Panc1 (cell line): ENCODE data around the gene C2CD3. TPM values are rescaled to one million over a fixed set of nuclear protein-coding genes. Genes with fewer than 3 reads are reported as not detected.

Source experiments
- ATAC-seq: fragments of 200-7000 bp; cut with Tn5 transposase; 2 replicates; pipeline ENCODE4 v1.9.1; 2020; ENCODE audit warnings: mild to moderate bottlenecking, moderate library complexity
- BruUV-seq: library from RNA; stranded (reverse); fragments of 400-500 nt; replicated peaks from 2 replicates; lab custom pipeline; 2021; lab: Mats Ljungman, UMichigan
- CTCF ChIA-PET: fragments of 300-600 bp; sonication (Branson Sonifier 250); formaldehyde crosslinking; loops from one replicate; lab custom pipeline; 2022; ENCODE audit warnings: antibody characterized with exemption; lab: Charles Lee
- POLR2A ChIA-PET: fragments of 300-600 bp; sonication (Branson Sonifier 250); formaldehyde crosslinking; loops from one replicate; lab custom pipeline; 2022; ENCODE audit warnings: antibody characterized with exemption; lab: Charles Lee
- DNase-seq: peaks from one replicate; pipeline ENCODE4 v3.0.0-alpha.2; 2010; ENCODE audit warnings: low read depth, low spot score
- H3K27ac ChIP-seq: 2 replicates; pipeline ENCODE4 v1.5.1; 2011; ENCODE audit warnings: mild to moderate bottlenecking, low read length, inconsistent platforms
- H3K27me3 ChIP-seq: fragments of 200-500 bp; sonication (Bioruptor generic); 2 replicates; pipeline ENCODE4 v1.6.0; 2014; ENCODE audit warnings: low read length, inconsistent platforms; ENCODE audit not compliant: control insufficient read depth, insufficient read depth
- H3K36me3 ChIP-seq: fragments of 200-500 bp; sonication (Bioruptor generic); 2 replicates; pipeline ENCODE4 v1.5.1; 2014; ENCODE audit warnings: inconsistent platforms, mild to moderate bottlenecking, low read length, moderate library complexity; ENCODE audit not compliant: control insufficient read depth, insufficient read depth
- H3K4me1 ChIP-seq: 2 replicates; pipeline ENCODE4 v1.5.1; 2011; ENCODE audit warnings: inconsistent platforms, mild to moderate bottlenecking, low read length, moderate library complexity; ENCODE audit not compliant: control insufficient read depth, insufficient read depth
- H3K4me3 ChIP-seq, 2 experiments: 2 replicates each; pipeline ENCODE4 v1.5.1; 2011 to 2012; ENCODE audit warnings: low read depth in 2 of 2, low read length in 2 of 2, mild to moderate bottlenecking in 2 of 2, inconsistent platforms in 1 of 2, moderate library complexity in 1 of 2
- H3K9me3 ChIP-seq: fragments of 200-500 bp; sonication (Bioruptor generic); 2 replicates; pipeline ENCODE4 v1.5.1; 2014; ENCODE audit warnings: low read depth, mild to moderate bottlenecking, inconsistent platforms, low read length, moderate library complexity; ENCODE audit not compliant: control insufficient read depth, insufficient read depth
- POLR2AphosphoS5 ChIP-seq: IDR thresholded peaks from 2 replicates; pipeline ENCODE4 v1.6.1; 2012; ENCODE audit warnings: mild to moderate bottlenecking, low read depth, low read length, moderate library complexity
- SIN3A ChIP-seq: IDR thresholded peaks from 2 replicates; pipeline ENCODE4 v1.6.1; 2012; ENCODE audit warnings: low read depth, mild to moderate bottlenecking, low read length, moderate library complexity, borderline replicate concordance; ENCODE audit not compliant: insufficient read depth
- TCF7L2 ChIP-seq: IDR thresholded peaks from 2 replicates; pipeline ENCODE4 v1.6.1; 2011; ENCODE audit warnings: mild to moderate bottlenecking, low read depth, low read length, inconsistent platforms
- in situ Hi-C: cut with HindIII; loops from 2 replicates; pipeline ENCODE4 v1.10.0; 2016; ENCODE audit warnings: low sequenced_read_pairs, low pct_unique_long_range_greater_than_20kb
- intact Hi-C: fragments of 100-400 bp; cut with micrococcal nuclease; formaldehyde crosslinking; loops from one replicate; pipeline ENCODE4 v1.10.0; 2022; ENCODE audit not compliant: unreplicated experiment
- total RNA-seq: library from RNA; stranded (reverse); gene quantifications from one replicate; pipeline ENCODE4 v1.2.1, GENCODE V29; 2021; ENCODE audit not compliant: unreplicated experiment
- TF ChIP-seq, protein P1 (sequence below): fragments of 450-650 bp; IDR thresholded peaks from 2 replicates; pipeline ENCODE4 v1.5.1; 2017; ENCODE audit warnings: mild to moderate bottlenecking
- TF ChIP-seq, protein P2 (sequence below), 2 experiments: IDR thresholded peaks; 2 replicates each; pipeline ENCODE4 v1.6.1; 2011 to 2012; ENCODE audit warnings: low read depth in 2 of 2, control low read depth in 1 of 2, low read length in 1 of 2, mild to moderate bottlenecking in 1 of 2, moderate library complexity in 1 of 2; ENCODE audit not compliant: insufficient read depth in 1 of 2

Gene C2CD3
- total RNA-seq, 1 experiment from 2014 or later: 51.8 TPM

DNA sequence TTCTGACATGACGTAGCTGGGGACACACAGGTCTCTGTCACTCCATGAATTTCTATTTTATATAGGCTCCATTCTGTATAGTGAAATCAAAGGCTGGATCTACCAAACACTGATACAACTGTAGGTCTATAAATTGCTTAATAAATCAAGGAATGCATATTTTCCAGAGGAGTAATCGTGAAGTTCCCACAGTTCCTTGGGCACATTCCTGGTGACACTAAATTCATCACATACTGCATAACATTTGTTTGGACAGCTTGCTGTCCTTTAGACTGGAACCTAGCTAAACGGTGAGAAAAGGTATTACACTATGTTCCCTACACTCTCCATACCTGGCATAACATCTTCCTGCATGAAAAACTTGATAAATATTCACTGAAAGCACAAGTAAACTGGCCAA lies 120.3 kb downstream of the C2CD3 start:
- BruUV-seq: no TSS peak
- intact Hi-C loops (no loop called here), in situ Hi-C loops (no loop called here)
- no peaks in the 10 kb centered on the region for H3K36me3 ChIP-seq
- DNase-seq (no peak), ATAC-seq (no peak)
- TF ChIP-seq, protein P1, sequence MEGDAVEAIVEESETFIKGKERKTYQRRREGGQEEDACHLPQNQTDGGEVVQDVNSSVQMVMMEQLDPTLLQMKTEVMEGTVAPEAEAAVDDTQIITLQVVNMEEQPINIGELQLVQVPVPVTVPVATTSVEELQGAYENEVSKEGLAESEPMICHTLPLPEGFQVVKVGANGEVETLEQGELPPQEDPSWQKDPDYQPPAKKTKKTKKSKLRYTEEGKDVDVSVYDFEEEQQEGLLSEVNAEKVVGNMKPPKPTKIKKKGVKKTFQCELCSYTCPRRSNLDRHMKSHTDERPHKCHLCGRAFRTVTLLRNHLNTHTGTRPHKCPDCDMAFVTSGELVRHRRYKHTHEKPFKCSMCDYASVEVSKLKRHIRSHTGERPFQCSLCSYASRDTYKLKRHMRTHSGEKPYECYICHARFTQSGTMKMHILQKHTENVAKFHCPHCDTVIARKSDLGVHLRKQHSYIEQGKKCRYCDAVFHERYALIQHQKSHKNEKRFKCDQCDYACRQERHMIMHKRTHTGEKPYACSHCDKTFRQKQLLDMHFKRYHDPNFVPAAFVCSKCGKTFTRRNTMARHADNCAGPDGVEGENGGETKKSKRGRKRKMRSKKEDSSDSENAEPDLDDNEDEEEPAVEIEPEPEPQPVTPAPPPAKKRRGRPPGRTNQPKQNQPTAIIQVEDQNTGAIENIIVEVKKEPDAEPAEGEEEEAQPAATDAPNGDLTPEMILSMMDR: no peak
- TF ChIP-seq, protein P2, sequence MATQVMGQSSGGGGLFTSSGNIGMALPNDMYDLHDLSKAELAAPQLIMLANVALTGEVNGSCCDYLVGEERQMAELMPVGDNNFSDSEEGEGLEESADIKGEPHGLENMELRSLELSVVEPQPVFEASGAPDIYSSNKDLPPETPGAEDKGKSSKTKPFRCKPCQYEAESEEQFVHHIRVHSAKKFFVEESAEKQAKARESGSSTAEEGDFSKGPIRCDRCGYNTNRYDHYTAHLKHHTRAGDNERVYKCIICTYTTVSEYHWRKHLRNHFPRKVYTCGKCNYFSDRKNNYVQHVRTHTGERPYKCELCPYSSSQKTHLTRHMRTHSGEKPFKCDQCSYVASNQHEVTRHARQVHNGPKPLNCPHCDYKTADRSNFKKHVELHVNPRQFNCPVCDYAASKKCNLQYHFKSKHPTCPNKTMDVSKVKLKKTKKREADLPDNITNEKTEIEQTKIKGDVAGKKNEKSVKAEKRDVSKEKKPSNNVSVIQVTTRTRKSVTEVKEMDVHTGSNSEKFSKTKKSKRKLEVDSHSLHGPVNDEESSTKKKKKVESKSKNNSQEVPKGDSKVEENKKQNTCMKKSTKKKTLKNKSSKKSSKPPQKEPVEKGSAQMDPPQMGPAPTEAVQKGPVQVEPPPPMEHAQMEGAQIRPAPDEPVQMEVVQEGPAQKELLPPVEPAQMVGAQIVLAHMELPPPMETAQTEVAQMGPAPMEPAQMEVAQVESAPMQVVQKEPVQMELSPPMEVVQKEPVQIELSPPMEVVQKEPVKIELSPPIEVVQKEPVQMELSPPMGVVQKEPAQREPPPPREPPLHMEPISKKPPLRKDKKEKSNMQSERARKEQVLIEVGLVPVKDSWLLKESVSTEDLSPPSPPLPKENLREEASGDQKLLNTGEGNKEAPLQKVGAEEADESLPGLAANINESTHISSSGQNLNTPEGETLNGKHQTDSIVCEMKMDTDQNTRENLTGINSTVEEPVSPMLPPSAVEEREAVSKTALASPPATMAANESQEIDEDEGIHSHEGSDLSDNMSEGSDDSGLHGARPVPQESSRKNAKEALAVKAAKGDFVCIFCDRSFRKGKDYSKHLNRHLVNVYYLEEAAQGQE (IDR thresholded peaks at IDR 0.05; ENCODE audit: insufficient read depth in 1 of 2, low read depth in 2 of 2, low read length in 1 of 2): no peak
- POLR2A ChIA-PET: no interaction called here
- H3K9me3 ChIP-seq: no peaks in the 10 kb centered on the region
- no peaks in the 10 kb centered on the region for H3K4me1 ChIP-seq
- no peaks in the 10 kb centered on the region for H3K27me3 ChIP-seq
- no peak overlapping the region for H3K27ac ChIP-seq
- CTCF ChIA-PET: no interaction called here
- H3K4me3 ChIP-seq: no peak overlapping the region

DNA sequence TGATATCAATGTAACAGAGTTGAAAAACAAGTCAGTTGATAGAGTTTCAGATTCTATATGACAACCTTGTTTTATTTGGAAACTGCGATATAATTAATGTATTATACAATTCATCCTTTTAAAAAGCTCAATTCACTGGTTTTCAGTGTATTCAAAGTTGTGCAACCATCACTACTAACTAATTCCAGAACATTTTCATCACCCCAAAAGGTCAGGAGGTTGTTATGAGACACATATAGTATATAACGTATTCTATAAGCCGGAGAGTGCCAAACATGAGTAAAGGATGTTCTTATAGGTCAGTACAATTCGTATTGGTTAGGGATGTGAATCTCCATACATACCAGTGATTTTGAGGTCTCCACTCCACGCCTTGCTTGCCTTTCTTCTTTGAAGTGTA lies 121.8 kb downstream of the C2CD3 start:
- DNase-seq (no peak), ATAC-seq (no peak)
- Histone ChIP-seq H3K4me1 (no peaks in the 10 kb centered on the region), H3K27me3 (no peaks in the 10 kb centered on the region), H3K9me3 (no peaks in the 10 kb centered on the region), H3K4me3 (no peak overlapping the region), H3K27ac (no peak overlapping the region), H3K36me3 (no peaks in the 10 kb centered on the region)
- TF ChIP-seq, protein P1: no peak
- TF ChIP-seq POLR2AphosphoS5: no peak
- TF ChIP-seq SIN3A: no peak
- TF ChIP-seq, protein P2 (IDR thresholded peaks at IDR 0.05; ENCODE audit: insufficient read depth in 1 of 2, low read depth in 2 of 2, low read length in 1 of 2): no peak
- TF ChIP-seq TCF7L2: no peak
- BruUV-seq: no TSS peak
- ChIA-PET POLR2A (no interaction called here), CTCF (no interaction called here)
- intact Hi-C loops (no loop called here), in situ Hi-C loops (no loop called here)
